Skeletal muscle tissue (tissue), 4 donors: Measurements from ENCODE around the gene SUOX. TPM values are rescaled to one million over a fixed set of nuclear protein-coding genes. Genes with fewer than 3 reads are reported as not detected.
"Not testable (repeated sequence)": the region's sequence is repeated elsewhere in the genome, so short reads cannot be mapped to it uniquely, and the experiment has no call there.

Experiments
- H3K27ac ChIP-seq: one replicate; pipeline ENCODE4 v1.7.0; 2013; ENCODE audit warnings: mild to moderate bottlenecking, low read depth, low read length, inconsistent platforms
- H3K27me3 ChIP-seq, 3 donors: one replicate each; pipeline ENCODE4 v1.7.0; 2013; ENCODE audit warnings: low read length in 3 of 3; ENCODE audit not compliant: control insufficient read depth in 3 of 3, insufficient read depth in 3 of 3
- H3K36me3 ChIP-seq, 3 donors: one replicate each; pipeline ENCODE4 v1.7.0; 2013; ENCODE audit warnings: low read length in 3 of 3; ENCODE audit not compliant: control insufficient read depth in 3 of 3, insufficient read depth in 3 of 3
- H3K4me1 ChIP-seq, 3 donors: one replicate each; pipeline ENCODE4 v1.7.0; 2013; ENCODE audit warnings: low read length in 3 of 3, mild to moderate bottlenecking in 3 of 3; ENCODE audit not compliant: control insufficient read depth in 3 of 3, insufficient read depth in 3 of 3
- H3K4me3 ChIP-seq, 3 donors: one replicate each; pipeline ENCODE4 v1.7.0; 2013; ENCODE audit warnings: low read length in 3 of 3
- H3K9ac ChIP-seq, 3 donors: one replicate each; pipeline ENCODE4 v1.7.0; 2013; ENCODE audit warnings: low read length in 3 of 3, mild to moderate bottlenecking in 3 of 3, moderate library complexity in 2 of 3, low read depth in 1 of 3
- H3K9me3 ChIP-seq, 3 donors: one replicate each; pipeline ENCODE4 v1.7.0; 2013; ENCODE audit warnings: low read length in 3 of 3; ENCODE audit not compliant: control insufficient read depth in 3 of 3
- total RNA-seq: library from RNA; depleted of rRNA; stranded (reverse); fragments of >200 nt; gene quantifications from one replicate; pipeline ENCODE4 v1.2.3, GENCODE V29; 2014
- donor health status: Osteomylitis.

Gene SUOX
- total RNA-seq, 1 donor from 2014 or later, result 7.8 TPM

GRCh38 chr12:55996201-55996714 lies 818 bp upstream of the SUOX start:
- Histone ChIP-seq H3K36me3 (peaks cover 22 to 31% (median 29%) of the 10 kb centered on the region in 3 donors), H3K9me3 (no peaks in the 10 kb centered on the region), H3K9ac (peak overlapping the region; percentile 93 to 98 (median 98)), H3K27ac (peak overlapping the region; percentile 74), H3K4me3 (peak overlapping the region; percentile 96 to 99 (median 97)), H3K4me1 (peaks cover 11 to 17% (median 15%) of the 10 kb centered on the region in 3 donors), H3K27me3 (no peaks in the 10 kb centered on the region)

- Histone ChIP-seq H3K4me1 (peaks cover 11 to 17% (median 15%) of the 10 kb centered on the region in 3 donors), H3K36me3 (peaks cover 19 to 26% (median 19%) of the 10 kb centered on the region in 3 donors), H3K27me3 (no peaks in the 10 kb centered on the region), H3K4me3 (peak overlapping the region; percentile 96 to 99 (median 97)), H3K27ac (peak overlapping the region; percentile 74), H3K9me3 (no peaks in the 10 kb centered on the region), H3K9ac (peak overlapping the region; percentile 93 to 98 (median 98))
These were observed 421 bp downstream of the SUOX start for GRCh38 chr12:55997535-55997859.

GRCh38 chr12:55999522-55999921 lies 2.4 kb downstream of the SUOX start:
- not testable (repeated sequence) for H3K27me3 ChIP-seq, H3K9me3 ChIP-seq, H3K27ac ChIP-seq, H3K9ac ChIP-seq, H3K4me3 ChIP-seq
- Histone ChIP-seq H3K36me3 (peaks cover 18 to 20% (median 20%) of the 10 kb centered on the region in 3 donors), H3K4me1 (peaks cover 11 to 17% (median 15%) of the 10 kb centered on the region in 3 donors)

- not testable (repeated sequence) for H3K9me3 ChIP-seq, H3K27me3 ChIP-seq, H3K4me3 ChIP-seq, H3K27ac ChIP-seq
- Histone ChIP-seq H3K36me3 (peaks cover 20 to 24% (median 23%) of the 10 kb centered on the region in 3 donors), H3K4me1 (peaks cover 11 to 17% (median 15%) of the 10 kb centered on the region in 3 donors), H3K9ac (peak overlapping the region in 2 of 3 donors; percentile 58 to 64)
These were observed 3.0 kb downstream of the SUOX start for GRCh38 chr12:55999999-56000540.

- Histone ChIP-seq H3K9me3 (no peaks in the 10 kb centered on the region), H3K27me3 (no peaks in the 10 kb centered on the region), H3K4me3 (no peak overlapping the region), H3K9ac (peak overlapping the region in 1 of 3 donors; percentile 58), H3K4me1 (peaks cover 8 to 15% (median 14%) of the 10 kb centered on the region in 3 donors), H3K36me3 (peaks cover 20 to 23% (median 21%) of the 10 kb centered on the region in 3 donors), H3K27ac (peak overlapping the region; percentile 60)
These were observed 4.5 kb downstream of the SUOX start for GRCh38 chr12:56001487-56002100.

- Histone ChIP-seq H3K36me3 (peaks cover 20 to 23% (median 21%) of the 10 kb centered on the region in 3 donors), H3K4me1 (peaks cover 4 to 11% (median 5%) of the 10 kb centered on the region in 3 donors)
- not testable (repeated sequence) for H3K9ac ChIP-seq, H3K27ac ChIP-seq, H3K27me3 ChIP-seq, H3K9me3 ChIP-seq, H3K4me3 ChIP-seq
These were observed 6.3 kb downstream of the SUOX start for GRCh38 chr12:56003376-56003775.

GRCh38 chr12:56004211-56004610 lies 7.1 kb downstream of the SUOX start:
- no peaks in the 10 kb centered on the region for H3K27me3 ChIP-seq
- no peak overlapping the region for H3K4me3 ChIP-seq
- no peaks in the 10 kb centered on the region for H3K9me3 ChIP-seq
- H3K9ac ChIP-seq, result no peak overlapping the region
- H3K27ac ChIP-seq, result no peak overlapping the region
- peaks cover 2 to 9% (median 5%) of the 10 kb centered on the region in 3 donors for H3K4me1 ChIP-seq
- H3K36me3 ChIP-seq, result peaks cover 20 to 23% (median 21%) of the 10 kb centered on the region in 3 donors

- Histone ChIP-seq H3K4me3 (peak overlapping the region; percentile 92 to 97 (median 92)), H3K27me3 (no peaks in the 10 kb centered on the region), H3K27ac (peak overlapping the region; percentile 79), H3K36me3 (peaks cover 14 to 25% (median 18%) of the 10 kb centered on the region in 3 donors), H3K9ac (peak overlapping the region; percentile 75 to 90 (median 76)), H3K9me3 (no peaks in the 10 kb centered on the region), H3K4me1 (peaks cover 2 to 9% (median 5%) of the 10 kb centered on the region in 3 donors)
These were observed 10.8 kb downstream of the SUOX start for GRCh38 chr12:56007564-56008559.

- H3K27me3 ChIP-seq, result no peaks in the 10 kb centered on the region
- peaks cover 2 to 9% (median 5%) of the 10 kb centered on the region in 3 donors for H3K4me1 ChIP-seq
- no peak overlapping the region for H3K9ac ChIP-seq
- H3K36me3 ChIP-seq, result peaks cover 3 to 9% (median 4%) of the 10 kb centered on the region in 3 donors
- H3K4me3 ChIP-seq, result no peak overlapping the region
- H3K27ac ChIP-seq, result no peak overlapping the region
- H3K9me3 ChIP-seq, result no peaks in the 10 kb centered on the region
These were observed 13.1 kb downstream of the SUOX start for GRCh38 chr12:56010111-56010570.
